GM12878 (cell line): Measurements from ENCODE around the gene UBE2D1.

Experiments
- CBFB ChIP-seq: IDR thresholded peaks from 2 replicates; pipeline ENCODE4 v1.6.1; 2016; ENCODE audit warnings: antibody characterized with exemption, low read depth
- CTCF ChIP-seq, 3 experiments: IDR thresholded peaks in 2 of 3; conservative IDR thresholded peaks in 1 of 3; 2 replicates each; pipeline ENCODE4 v1.5.1; 2011; ENCODE audit warnings: low read depth in 3 of 3, low read length in 3 of 3, mild to moderate bottlenecking in 3 of 3, control low read depth in 2 of 3, moderate library complexity in 2 of 3, inconsistent platforms in 1 of 3, mixed read lengths in 1 of 3; ENCODE audit not compliant: control insufficient read depth in 2 of 3, insufficient read depth in 1 of 3; ENCODE audit errors: extremely low read depth in 1 of 3
- LARP7 ChIP-seq: fragments of 450-650 bp; IDR thresholded peaks from 2 replicates; pipeline ENCODE4 v1.6.1; 2017; ENCODE audit warnings: mild to moderate bottlenecking

GRCh38 chr10:58300676-58301075 lies 34.1 kb upstream of the UBE2D1 start:
- TF ChIP-seq CBFB (no peak), CTCF (IDR thresholded peaks at IDR 0.05 in 2 of 3, conservative IDR thresholded peaks at IDR 0.05 in 1 of 3; ENCODE audit: control insufficient read depth in 2 of 3, extremely low read depth in 1 of 3, insufficient read depth in 1 of 3, low read depth in 3 of 3, low read length in 3 of 3) (no peak), LARP7 (no peak)
